ENCODE data around the gene GUCA2B. TPM values are rescaled to one million over a fixed set of nuclear protein-coding genes. Genes with fewer than 3 reads are reported as not detected.

The GUCA2B gene
- total RNA-seq, 1 experiment from 2014 or later = not detected

GRCh38 chr1:42163536-42164503 lies 10.6 kb downstream of the GUCA2B start:
- POLR2A ChIA-PET = no interaction called here
- Histone ChIP-seq H3K4me1 (ENCODE audit: control insufficient read depth, insufficient read depth, low read length) (no peaks in the 10 kb centered on the region), H3K9me3 (ENCODE audit: control insufficient read depth, insufficient read depth, low read depth, low read length) (peaks cover 3% of the 10 kb centered on the region; the same call in 1 of the 2 replicates), H3K27me3 (ENCODE audit: control insufficient read depth, insufficient read depth, low read length) (no peaks in the 10 kb centered on the region), H3K4me3 (ENCODE audit: low read depth in 2 of 2, low read length in 2 of 2) (no peak overlapping the region), H3K36me3 (ENCODE audit: control insufficient read depth, insufficient read depth, low read length) (no peaks in the 10 kb centered on the region), H3K27ac (ENCODE audit: low read length) (no peak overlapping the region)
- in situ Hi-C loops (cut with HindIII; ENCODE audit: low pct_unique_long_range_greater_than_20kb, low sequenced_read_pairs) (no loop called here), intact Hi-C loops (cut with micrococcal nuclease; ENCODE audit: unreplicated experiment) (no loop called here)
- CTCF ChIA-PET = no interaction called here
- no peak for DNase-seq (ENCODE audit: low read depth, low spot score)
- BruUV-seq (replicated peaks) = no TSS peak
- no peak for ATAC-seq
- TF ChIP-seq REST (IDR thresholded peaks at IDR 0.05; ENCODE audit: insufficient read depth in 1 of 2, low read depth in 2 of 2, low read length in 1 of 2) (no peak), TCF7L2 (IDR thresholded peaks at IDR 0.05; ENCODE audit: low read depth, low read length) (no peak), CTCF (IDR thresholded peaks at IDR 0.05) (no peak), POLR2AphosphoS5 (IDR thresholded peaks at IDR 0.05; ENCODE audit: low read depth, low read length) (no peak), SIN3A (IDR thresholded peaks at IDR 0.05; ENCODE audit: borderline replicate concordance, insufficient read depth, low read depth, low read length) (no peak)

- intact Hi-C loops (cut with micrococcal nuclease; ENCODE audit: unreplicated experiment) = no loop called here
- peaks cover 3% of the 10 kb centered on the region; the same call in 1 of the 2 replicates for H3K9me3 ChIP-seq (ENCODE audit: control insufficient read depth, insufficient read depth, low read depth, low read length)
- ChIA-PET POLR2A (no interaction called here), CTCF (interaction anchor here (0.6 kb wide), 1 partner anchor 8 kb away, joined by 3 read pairs; no protein-coding TSS in a partner anchor)
- H3K36me3 ChIP-seq (ENCODE audit: control insufficient read depth, insufficient read depth, low read length) = no peaks in the 10 kb centered on the region
- ATAC-seq = no peak
- DNase-seq (ENCODE audit: low read depth, low spot score) = no peak
- no peaks in the 10 kb centered on the region for H3K4me1 ChIP-seq (ENCODE audit: control insufficient read depth, insufficient read depth, low read length)
- TF ChIP-seq TCF7L2 (IDR thresholded peaks at IDR 0.05; ENCODE audit: low read depth, low read length) (no peak), POLR2AphosphoS5 (IDR thresholded peaks at IDR 0.05; ENCODE audit: low read depth, low read length) (no peak), SIN3A (IDR thresholded peaks at IDR 0.05; ENCODE audit: borderline replicate concordance, insufficient read depth, low read depth, low read length) (no peak), CTCF (IDR thresholded peaks at IDR 0.05) (no peak), REST (IDR thresholded peaks at IDR 0.05; ENCODE audit: insufficient read depth in 1 of 2, low read depth in 2 of 2, low read length in 1 of 2) (no peak)
- no TSS peak for BruUV-seq (replicated peaks)
- no peaks in the 10 kb centered on the region for H3K27me3 ChIP-seq (ENCODE audit: control insufficient read depth, insufficient read depth, low read length)
- H3K4me3 ChIP-seq (ENCODE audit: low read depth in 2 of 2, low read length in 2 of 2) = no peak within 1 kb of the TSS
- no peak within 1 kb of the TSS for H3K27ac ChIP-seq (ENCODE audit: low read length)
- in situ Hi-C loops (cut with HindIII; ENCODE audit: low pct_unique_long_range_greater_than_20kb, low sequenced_read_pairs) = no loop called here
These were observed 11.6 kb downstream of the GUCA2B start, which contains the start of gene GUCA2A for GRCh38 chr1:42164551-42165420. GUCA2A (minus strand) TSS chr1:42164745; CDS start chr1:42164712, 33 bp downstream.
